ENCODE measurements around the gene SLCO2A1.

SLCO2A1 gene

DNA sequence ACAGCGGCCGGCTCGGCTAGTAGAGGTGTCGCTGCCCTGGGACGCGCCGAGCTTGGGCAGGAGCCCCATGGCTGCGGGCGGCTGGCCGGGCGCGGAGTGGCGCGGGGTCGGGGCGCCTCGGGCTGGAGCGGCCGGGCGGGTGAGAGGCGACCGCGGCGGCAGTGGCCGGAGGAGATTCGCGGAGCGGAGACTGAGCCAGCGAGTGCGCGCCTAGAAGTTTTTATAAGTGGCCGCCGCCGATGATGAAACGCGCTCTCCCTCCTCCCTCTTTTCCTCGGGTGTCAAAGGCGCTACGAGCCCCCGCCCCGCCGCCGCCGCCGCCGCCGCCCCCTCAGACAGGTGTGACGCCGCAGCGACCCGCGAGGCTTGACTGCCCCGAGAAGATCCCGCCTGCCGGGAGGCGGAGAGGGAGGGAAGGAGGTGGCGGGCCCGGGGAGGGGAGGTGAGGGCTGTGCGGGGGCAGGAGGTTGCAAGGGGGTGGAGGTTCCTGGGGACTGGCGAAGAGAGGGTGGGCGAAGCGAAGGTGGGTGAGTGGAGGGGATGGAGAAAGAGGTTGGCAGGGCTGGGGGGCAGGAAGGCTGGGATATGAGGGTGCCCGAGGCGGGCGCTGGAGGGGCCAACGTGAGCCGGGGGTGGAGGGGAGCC, at the start of gene SLCO2A1:
Gene SLCO2A1 (minus strand): TSS at position 192 of the 645 bp plus-strand sequence. CDS start 123 bp downstream, at position 69.
- Histone ChIP-seq H3K36me3 (ENCODE audit: insufficient read depth, insufficient read length, low read length) (no peaks in the 10 kb centered on the region), H3K4me3 (ENCODE audit: insufficient read length, low read depth) (peak within 1 kb of the TSS; percentile 49), H3K4me1 (ENCODE audit: insufficient read depth, insufficient read length) (peaks cover 10% of the 10 kb centered on the region), H3K9ac (ENCODE audit: insufficient read length, low read depth) (peak within 1 kb of the TSS; percentile 81), H3K27me3 (ENCODE audit: insufficient read depth, insufficient read length) (peaks cover 52% of the 10 kb centered on the region), H3K9me3 (ENCODE audit: insufficient read depth, low read length) (no peaks in the 10 kb centered on the region)
- no peak for DNase-seq (ENCODE audit: low read depth, low spot score)
- TF ChIP-seq SUZ12 (IDR thresholded peaks at IDR 0.05; ENCODE audit: extremely low read depth, insufficient read depth, insufficient read length) (no peak), YY1 (IDR thresholded peaks at IDR 0.05; ENCODE audit: insufficient read depth, insufficient read length) (no peak), ZNF274 (IDR thresholded peaks at IDR 0.05; ENCODE audit: low read depth, low read length) (no peak)

DNA sequence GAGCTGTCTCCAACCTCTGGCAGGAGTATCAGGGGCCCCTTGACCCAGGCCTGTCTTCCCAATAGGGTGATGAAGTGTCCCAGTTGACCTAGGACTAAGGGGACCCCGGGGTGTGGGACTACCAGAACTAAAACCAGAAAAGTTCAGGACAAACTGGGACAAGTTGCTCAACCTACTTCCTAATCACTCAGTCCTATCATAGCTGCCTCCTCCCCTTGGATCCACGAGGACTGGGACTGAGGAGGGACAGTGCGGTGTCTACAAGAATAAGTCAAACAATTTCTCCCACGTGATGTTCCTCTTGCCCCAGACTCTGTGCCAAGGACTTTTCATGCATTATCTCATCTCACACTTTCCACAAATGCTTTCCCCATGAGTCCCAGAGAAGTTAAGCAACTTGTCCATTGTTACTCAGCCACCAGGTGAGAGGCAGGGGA, 49.4 kb upstream of the SLCO2A1 start:
- no peaks in the 10 kb centered on the region for H3K27me3 ChIP-seq (ENCODE audit: insufficient read depth, insufficient read length)
- no peak for TF ChIP-seq ZNF274 (IDR thresholded peaks at IDR 0.05; ENCODE audit: low read depth, low read length)
- no peak for TF ChIP-seq SUZ12 (IDR thresholded peaks at IDR 0.05; ENCODE audit: extremely low read depth, insufficient read depth, insufficient read length)
- no peak for TF ChIP-seq YY1 (IDR thresholded peaks at IDR 0.05; ENCODE audit: insufficient read depth, insufficient read length)
- H3K9ac ChIP-seq (ENCODE audit: insufficient read length, low read depth), result no peak overlapping the region
- no peaks in the 10 kb centered on the region for H3K4me1 ChIP-seq (ENCODE audit: insufficient read depth, insufficient read length)
- no peak for DNase-seq (ENCODE audit: low read depth, low spot score)
- peaks cover 25% of the 10 kb centered on the region for H3K9me3 ChIP-seq (ENCODE audit: insufficient read depth, low read length)
- no peak overlapping the region for H3K4me3 ChIP-seq (ENCODE audit: insufficient read length, low read depth)
- no peaks in the 10 kb centered on the region for H3K36me3 ChIP-seq (ENCODE audit: insufficient read depth, insufficient read length, low read length)

DNA sequence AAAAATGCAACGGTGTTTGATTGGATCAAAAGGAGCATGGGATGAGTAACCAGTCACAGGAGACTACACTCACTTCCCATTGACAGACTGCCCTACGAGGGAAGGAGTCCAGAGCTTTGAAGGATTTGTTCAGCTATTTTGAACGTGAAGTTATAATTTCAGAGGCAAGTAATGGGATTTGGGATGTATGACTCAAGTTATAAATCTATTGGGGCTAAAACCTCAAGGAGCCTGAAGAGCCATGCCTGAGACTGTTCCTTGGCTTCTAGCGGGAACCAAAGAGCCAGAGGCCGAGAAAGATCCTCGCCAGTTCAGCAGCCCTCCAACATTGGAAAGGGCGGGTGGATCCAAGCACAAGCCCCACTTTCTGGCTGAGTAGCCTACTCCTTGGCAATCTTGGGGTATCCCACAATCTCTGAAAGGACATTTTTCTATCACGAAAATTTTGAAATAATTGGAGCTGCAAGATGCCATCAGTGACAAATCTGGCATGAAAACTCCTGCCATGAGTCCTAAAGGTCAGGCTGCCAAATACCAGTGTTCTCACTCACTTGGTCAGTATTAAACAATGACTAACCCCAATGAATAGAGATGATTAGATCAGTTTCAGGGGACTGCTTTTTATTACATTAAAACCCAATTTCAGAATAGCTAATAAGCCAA, 48.6 kb upstream of the SLCO2A1 start:
- H3K9ac ChIP-seq (ENCODE audit: insufficient read length, low read depth), result no peak overlapping the region
- no peak for TF ChIP-seq ZNF274 (IDR thresholded peaks at IDR 0.05; ENCODE audit: low read depth, low read length)
- no peak for TF ChIP-seq SUZ12 (IDR thresholded peaks at IDR 0.05; ENCODE audit: extremely low read depth, insufficient read depth, insufficient read length)
- no peak for TF ChIP-seq YY1 (IDR thresholded peaks at IDR 0.05; ENCODE audit: insufficient read depth, insufficient read length)
- DNase-seq (ENCODE audit: low read depth, low spot score), result no peak
- no peaks in the 10 kb centered on the region for H3K27me3 ChIP-seq (ENCODE audit: insufficient read depth, insufficient read length)
- no peaks in the 10 kb centered on the region for H3K36me3 ChIP-seq (ENCODE audit: insufficient read depth, insufficient read length, low read length)
- H3K4me3 ChIP-seq (ENCODE audit: insufficient read length, low read depth), result no peak overlapping the region
- H3K4me1 ChIP-seq (ENCODE audit: insufficient read depth, insufficient read length), result no peaks in the 10 kb centered on the region
- H3K9me3 ChIP-seq (ENCODE audit: insufficient read depth, low read length), result peaks cover 25% of the 10 kb centered on the region

DNA sequence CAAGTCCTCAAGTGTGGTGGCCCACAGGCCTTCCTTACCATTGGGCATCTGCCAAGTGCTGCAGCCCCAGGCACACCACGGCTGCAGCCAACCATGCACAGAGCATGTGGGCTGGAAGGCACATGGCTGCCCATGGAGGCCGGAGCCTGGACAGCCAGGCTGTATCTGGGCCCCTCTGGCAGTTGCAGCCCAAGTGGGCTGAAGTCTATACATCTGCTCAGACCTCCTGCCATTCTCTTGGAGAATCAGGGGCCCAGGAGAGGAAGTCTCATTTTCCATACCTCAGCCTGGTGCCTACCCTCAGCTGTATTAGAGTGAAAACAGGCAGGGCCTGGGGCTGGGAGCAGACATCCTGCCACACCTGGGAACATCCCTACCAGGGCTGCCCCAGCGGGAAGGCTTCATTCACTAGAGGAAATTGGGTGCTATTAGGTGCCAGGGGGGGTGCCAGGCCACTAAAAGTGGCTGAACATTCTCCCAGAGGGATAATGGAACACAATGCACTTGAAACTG, 48.0 kb upstream of the SLCO2A1 start:
- Histone ChIP-seq H3K4me3 (ENCODE audit: insufficient read length, low read depth) (no peak overlapping the region), H3K4me1 (ENCODE audit: insufficient read depth, insufficient read length) (no peaks in the 10 kb centered on the region), H3K9ac (ENCODE audit: insufficient read length, low read depth) (no peak overlapping the region), H3K36me3 (ENCODE audit: insufficient read depth, insufficient read length, low read length) (no peaks in the 10 kb centered on the region), H3K27me3 (ENCODE audit: insufficient read depth, insufficient read length) (no peaks in the 10 kb centered on the region), H3K9me3 (ENCODE audit: insufficient read depth, low read length) (peaks cover 25% of the 10 kb centered on the region)
- no peak for DNase-seq (ENCODE audit: low read depth, low spot score)
- TF ChIP-seq SUZ12 (IDR thresholded peaks at IDR 0.05; ENCODE audit: extremely low read depth, insufficient read depth, insufficient read length) (no peak), YY1 (IDR thresholded peaks at IDR 0.05; ENCODE audit: insufficient read depth, insufficient read length) (no peak), ZNF274 (IDR thresholded peaks at IDR 0.05; ENCODE audit: low read depth, low read length) (no peak)

DNA sequence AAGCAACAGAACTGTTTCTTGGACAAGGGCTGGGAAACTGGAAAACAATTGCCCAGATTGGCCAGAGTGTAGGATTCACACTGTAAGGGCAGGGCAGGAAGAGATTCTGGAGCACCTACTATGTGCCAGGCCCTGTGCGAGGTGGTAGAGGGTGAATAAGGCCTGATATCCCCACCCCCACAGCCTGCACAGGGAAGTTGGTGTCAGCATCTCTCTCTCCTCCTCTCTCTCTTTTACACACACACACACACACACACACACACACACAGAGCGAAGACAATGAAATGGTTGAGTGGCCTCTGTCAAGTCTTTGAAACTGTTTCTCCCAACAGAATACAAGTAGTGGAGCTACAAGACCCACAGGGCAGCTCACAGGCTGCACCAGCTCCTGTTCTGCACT, 47.1 kb upstream of the SLCO2A1 start:
- no peak for TF ChIP-seq ZNF274 (IDR thresholded peaks at IDR 0.05; ENCODE audit: low read depth, low read length)
- TF ChIP-seq SUZ12 (IDR thresholded peaks at IDR 0.05; ENCODE audit: extremely low read depth, insufficient read depth, insufficient read length), result no peak
- no peak for TF ChIP-seq YY1 (IDR thresholded peaks at IDR 0.05; ENCODE audit: insufficient read depth, insufficient read length)
- Histone ChIP-seq H3K9me3 (ENCODE audit: insufficient read depth, low read length) (peaks cover 22% of the 10 kb centered on the region), H3K4me3 (ENCODE audit: insufficient read length, low read depth) (no peak overlapping the region), H3K4me1 (ENCODE audit: insufficient read depth, insufficient read length) (no peaks in the 10 kb centered on the region), H3K36me3 (ENCODE audit: insufficient read depth, insufficient read length, low read length) (no peaks in the 10 kb centered on the region), H3K27me3 (ENCODE audit: insufficient read depth, insufficient read length) (no peaks in the 10 kb centered on the region), H3K9ac (ENCODE audit: insufficient read length, low read depth) (no peak overlapping the region)
- no peak for DNase-seq (ENCODE audit: low read depth, low spot score)

DNA sequence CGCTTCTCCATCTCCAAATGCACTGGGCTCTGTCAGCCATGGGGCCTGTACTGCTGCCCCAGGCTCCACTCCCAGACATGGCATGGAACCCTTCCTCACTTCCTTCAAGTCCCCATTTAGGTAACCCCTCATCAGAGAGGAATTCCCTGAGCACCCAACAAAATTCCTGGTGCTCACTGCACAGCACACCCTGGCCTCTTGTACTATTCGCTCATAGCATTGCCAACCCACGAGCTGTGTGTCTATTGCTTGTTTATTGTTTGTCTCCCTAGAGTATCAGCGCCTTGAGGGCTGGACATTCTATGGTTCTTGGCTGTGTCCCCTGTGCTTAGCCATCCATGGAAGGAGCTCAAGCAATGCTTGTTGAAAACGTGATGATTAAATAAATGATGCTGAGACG, 46.1 kb upstream of the SLCO2A1 start:
- Histone ChIP-seq H3K9me3 (ENCODE audit: insufficient read depth, low read length) (peaks cover 12% of the 10 kb centered on the region), H3K4me3 (ENCODE audit: insufficient read length, low read depth) (no peak overlapping the region), H3K27me3 (ENCODE audit: insufficient read depth, insufficient read length) (no peaks in the 10 kb centered on the region), H3K9ac (ENCODE audit: insufficient read length, low read depth) (no peak overlapping the region), H3K36me3 (ENCODE audit: insufficient read depth, insufficient read length, low read length) (no peaks in the 10 kb centered on the region), H3K4me1 (ENCODE audit: insufficient read depth, insufficient read length) (no peaks in the 10 kb centered on the region)
- TF ChIP-seq SUZ12 (IDR thresholded peaks at IDR 0.05; ENCODE audit: extremely low read depth, insufficient read depth, insufficient read length), result no peak
- DNase-seq (ENCODE audit: low read depth, low spot score), result no peak

DNA sequence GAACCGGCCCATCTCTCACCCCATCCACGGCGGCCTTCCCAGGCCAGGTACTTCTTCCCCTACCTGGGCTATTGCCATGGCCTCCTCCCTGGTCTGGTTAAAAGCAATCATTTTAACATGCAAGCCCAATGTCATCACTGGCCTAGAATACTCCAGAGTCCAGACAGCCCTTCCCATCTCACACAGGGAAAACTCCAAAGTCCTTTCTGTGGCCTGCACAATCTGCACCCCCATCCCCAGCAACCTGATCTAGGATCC, 45.8 kb upstream of the SLCO2A1 start:
- TF ChIP-seq ZNF274 (IDR thresholded peaks at IDR 0.05; ENCODE audit: low read depth, low read length) (no peak), SUZ12 (IDR thresholded peaks at IDR 0.05; ENCODE audit: extremely low read depth, insufficient read depth, insufficient read length) (no peak), YY1 (IDR thresholded peaks at IDR 0.05; ENCODE audit: insufficient read depth, insufficient read length) (no peak)
- no peaks in the 10 kb centered on the region for H3K36me3 ChIP-seq (ENCODE audit: insufficient read depth, insufficient read length, low read length)

More for the DNA sequence above, 45.8 kb upstream of the SLCO2A1 start:
- H3K4me1 ChIP-seq (ENCODE audit: insufficient read depth, insufficient read length), result no peaks in the 10 kb centered on the region
- no peak overlapping the region for H3K4me3 ChIP-seq (ENCODE audit: insufficient read length, low read depth)
- no peak for DNase-seq (ENCODE audit: low read depth, low spot score)
- peaks cover 9% of the 10 kb centered on the region for H3K9me3 ChIP-seq (ENCODE audit: insufficient read depth, low read length)
- H3K9ac ChIP-seq (ENCODE audit: insufficient read length, low read depth), result no peak overlapping the region
- H3K27me3 ChIP-seq (ENCODE audit: insufficient read depth, insufficient read length), result no peaks in the 10 kb centered on the region

Data from NT2/D1 (cell line).